ENCODE results near the gene TAF1B.
A peak's percentile ranks its signal among the peaks of the same experiment; 100 is the strongest.
"Not testable (repeated sequence)": the region's sequence is repeated elsewhere in the genome, so short reads cannot be mapped to it uniquely, and the experiment has no call there.

Gene TAF1B

GRCh38 chr2:9832586-9832985, 10.7 kb upstream of the TAF1B start:
- DNase-seq = no peak

- DNase-seq = not testable (repeated sequence)
Measured at GRCh38 chr2:9835068-9835467, 8.2 kb upstream of the TAF1B start.

GRCh38 chr2:9836074-9836473, 7.2 kb upstream of the TAF1B start:
- no peak for DNase-seq

GRCh38 chr2:9836517-9836916, 6.8 kb upstream of the TAF1B start:
- DNase-seq = no peak

- no peak for DNase-seq
Measured at GRCh38 chr2:9837451-9837850, 5.8 kb upstream of the TAF1B start.

GRCh38 chr2:9838391-9838790, 4.9 kb upstream of the TAF1B start:
- DNase-seq = no peak

- DNase-seq = no peak
Measured at GRCh38 chr2:9842487-9843228, 616 bp upstream of the TAF1B start.

- DNase-seq = no peak
Measured at GRCh38 chr2:9844036-9844483, 786 bp downstream of the TAF1B start.

- DNase-seq = peak; percentile 2
Measured at GRCh38 chr2:9844576-9844975, 1.3 kb downstream of the TAF1B start.

GRCh38 chr2:9846554-9846953, 3.3 kb downstream of the TAF1B start:
- DNase-seq = no peak

GRCh38 chr2:9847140-9847539, 3.9 kb downstream of the TAF1B start:
- no peak for DNase-seq

GRCh38 chr2:9852881-9853280, 9.6 kb downstream of the TAF1B start:
- no peak for DNase-seq

- DNase-seq = no peak
Measured at GRCh38 chr2:9857814-9858729, 14.8 kb downstream of the TAF1B start.

- DNase-seq = no peak
Measured at GRCh38 chr2:9858730-9859068, 15.4 kb downstream of the TAF1B start.

- DNase-seq = not testable (repeated sequence)
Measured at GRCh38 chr2:9860922-9861580, 17.8 kb downstream of the TAF1B start.

- DNase-seq = no peak
Measured at GRCh38 chr2:9867881-9868280, 24.6 kb downstream of the TAF1B start.

- no peak for DNase-seq
Measured at GRCh38 chr2:9873337-9873736, 30.1 kb downstream of the TAF1B start.

- DNase-seq = no peak
Measured at GRCh38 chr2:9877026-9877425, 33.8 kb downstream of the TAF1B start.

GRCh38 chr2:9877726-9878125, 34.5 kb downstream of the TAF1B start:
- no peak for DNase-seq

- DNase-seq = no peak
Measured at GRCh38 chr2:9879455-9880194, 36.4 kb downstream of the TAF1B start.

- no peak for DNase-seq
Measured at GRCh38 chr2:9883897-9884296, 40.6 kb downstream of the TAF1B start.

GRCh38 chr2:9884436-9884835, 41.2 kb downstream of the TAF1B start:
- no peak for DNase-seq
